Fibroblast of pulmonary artery (primary cell): ENCODE results near the gene C1QTNF8.

ENCODE experiments used
- DNase-seq: peaks from one replicate; pipeline ENCODE4 v3.0.0-alpha.2; 2010; ENCODE audit warnings: low read depth
- H3K4me3 ChIP-seq: replicated peaks from 2 replicates; pipeline ENCODE4 v1.5.1; 2011; ENCODE audit warnings: low read depth, mild to moderate bottlenecking, control low read depth, low read length, moderate library complexity
- TF ChIP-seq, protein P1 (sequence below): IDR thresholded peaks from 2 replicates; pipeline ENCODE4 v1.5.1; 2011; ENCODE audit warnings: mild to moderate bottlenecking, control low read depth, low read length, inconsistent platforms; ENCODE audit errors: missing control alignments

C1QTNF8 gene

DNA sequence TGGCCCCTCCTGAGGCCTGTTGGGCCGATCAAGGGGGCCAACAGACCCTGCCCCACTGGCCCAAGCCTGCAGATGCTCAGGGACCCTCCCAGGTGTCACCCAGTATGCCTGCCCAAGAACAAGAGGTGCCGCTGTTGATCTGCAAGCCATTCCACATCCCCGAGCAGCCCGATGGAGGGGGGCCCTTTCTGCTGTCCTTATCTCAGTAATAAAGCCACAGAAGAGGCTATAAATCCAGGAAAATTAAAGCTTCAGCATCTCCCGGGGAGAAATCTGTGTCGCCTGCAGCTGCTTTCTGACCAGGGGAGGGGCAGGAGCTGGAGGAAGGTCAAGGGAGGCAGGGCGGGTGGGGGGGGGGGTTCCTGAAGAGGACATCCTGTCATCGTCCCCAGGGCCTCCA lies 45.1 kb upstream of the C1QTNF8 start:
- no peak overlapping the region for H3K4me3 ChIP-seq
- TF ChIP-seq, protein P1, sequence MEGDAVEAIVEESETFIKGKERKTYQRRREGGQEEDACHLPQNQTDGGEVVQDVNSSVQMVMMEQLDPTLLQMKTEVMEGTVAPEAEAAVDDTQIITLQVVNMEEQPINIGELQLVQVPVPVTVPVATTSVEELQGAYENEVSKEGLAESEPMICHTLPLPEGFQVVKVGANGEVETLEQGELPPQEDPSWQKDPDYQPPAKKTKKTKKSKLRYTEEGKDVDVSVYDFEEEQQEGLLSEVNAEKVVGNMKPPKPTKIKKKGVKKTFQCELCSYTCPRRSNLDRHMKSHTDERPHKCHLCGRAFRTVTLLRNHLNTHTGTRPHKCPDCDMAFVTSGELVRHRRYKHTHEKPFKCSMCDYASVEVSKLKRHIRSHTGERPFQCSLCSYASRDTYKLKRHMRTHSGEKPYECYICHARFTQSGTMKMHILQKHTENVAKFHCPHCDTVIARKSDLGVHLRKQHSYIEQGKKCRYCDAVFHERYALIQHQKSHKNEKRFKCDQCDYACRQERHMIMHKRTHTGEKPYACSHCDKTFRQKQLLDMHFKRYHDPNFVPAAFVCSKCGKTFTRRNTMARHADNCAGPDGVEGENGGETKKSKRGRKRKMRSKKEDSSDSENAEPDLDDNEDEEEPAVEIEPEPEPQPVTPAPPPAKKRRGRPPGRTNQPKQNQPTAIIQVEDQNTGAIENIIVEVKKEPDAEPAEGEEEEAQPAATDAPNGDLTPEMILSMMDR = no peak
- DNase-seq = no peak

DNA sequence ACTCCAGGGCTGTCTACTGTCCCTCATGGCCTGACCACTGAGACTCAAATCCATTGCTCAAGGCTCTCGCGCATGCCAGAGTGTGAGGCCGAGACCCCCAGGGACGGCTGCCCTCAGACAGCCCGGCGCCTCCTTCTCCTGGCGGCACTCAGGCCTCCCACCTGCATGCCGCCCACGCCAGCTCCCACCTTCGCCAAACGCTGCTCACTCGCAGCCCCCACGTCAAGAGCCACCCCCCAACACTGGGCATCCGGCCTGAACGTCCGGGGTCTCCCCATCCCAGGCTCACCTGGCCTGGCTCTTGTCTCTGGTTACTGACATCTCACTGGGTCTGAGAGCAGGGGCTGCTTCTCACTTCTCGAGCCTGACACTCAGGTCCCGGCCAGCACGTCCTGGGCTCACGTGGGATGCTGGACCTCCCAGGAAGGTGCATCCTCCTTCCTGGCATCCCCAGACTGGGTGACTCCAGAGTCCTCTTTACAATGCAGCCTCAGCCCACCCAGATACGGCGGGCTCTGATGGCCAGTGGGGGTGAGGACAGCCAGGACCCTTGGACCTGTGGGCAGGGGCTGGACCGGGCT lies 44.6 kb upstream of the C1QTNF8 start:
- DNase-seq = no peak
- H3K4me3 ChIP-seq = no peak overlapping the region
- TF ChIP-seq, protein P1 = no peak

DNA sequence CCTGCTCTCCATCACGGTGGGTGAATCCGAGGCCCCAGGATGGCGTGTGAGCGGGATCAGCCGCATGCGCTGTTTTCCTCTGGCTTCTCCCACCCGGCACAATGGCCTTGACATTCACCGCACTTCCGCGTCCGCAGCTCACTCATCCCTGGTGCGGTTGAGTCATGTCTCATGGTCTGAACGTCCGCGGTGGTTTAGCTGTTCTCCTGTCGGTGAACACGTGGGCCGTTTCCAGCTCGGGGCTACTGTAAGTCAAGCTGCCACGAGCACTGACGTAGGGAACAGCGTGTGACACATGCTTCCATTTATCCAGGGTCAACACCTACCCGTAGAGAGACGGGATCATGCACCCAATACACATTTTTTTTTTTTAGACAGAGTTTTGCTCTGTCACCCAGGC lies 41.6 kb upstream of the C1QTNF8 start:
- TF ChIP-seq, protein P1 = no peak
- no peak overlapping the region for H3K4me3 ChIP-seq
- no peak for DNase-seq

DNA sequence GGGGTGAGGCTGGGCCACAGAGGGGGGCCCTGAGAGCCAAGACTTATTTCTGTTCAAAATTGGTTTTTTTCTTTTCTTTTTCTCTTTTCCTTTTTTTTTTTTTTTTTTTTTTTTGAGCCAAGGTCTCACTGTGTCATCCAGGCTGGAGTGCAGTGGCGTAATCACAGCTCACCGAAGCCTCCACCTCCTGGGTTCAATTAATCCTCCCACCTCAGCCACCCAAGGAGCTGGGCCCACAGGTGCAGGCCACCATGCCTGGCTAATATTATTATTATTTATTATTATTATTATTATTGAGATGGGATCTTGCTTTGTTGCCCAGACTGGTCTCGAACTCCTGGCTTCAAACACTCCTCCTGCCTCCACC lies 39.4 kb upstream of the C1QTNF8 start:
- no peak for DNase-seq
- TF ChIP-seq, protein P1 = no peak
- H3K4me3 ChIP-seq = no peak overlapping the region

DNA sequence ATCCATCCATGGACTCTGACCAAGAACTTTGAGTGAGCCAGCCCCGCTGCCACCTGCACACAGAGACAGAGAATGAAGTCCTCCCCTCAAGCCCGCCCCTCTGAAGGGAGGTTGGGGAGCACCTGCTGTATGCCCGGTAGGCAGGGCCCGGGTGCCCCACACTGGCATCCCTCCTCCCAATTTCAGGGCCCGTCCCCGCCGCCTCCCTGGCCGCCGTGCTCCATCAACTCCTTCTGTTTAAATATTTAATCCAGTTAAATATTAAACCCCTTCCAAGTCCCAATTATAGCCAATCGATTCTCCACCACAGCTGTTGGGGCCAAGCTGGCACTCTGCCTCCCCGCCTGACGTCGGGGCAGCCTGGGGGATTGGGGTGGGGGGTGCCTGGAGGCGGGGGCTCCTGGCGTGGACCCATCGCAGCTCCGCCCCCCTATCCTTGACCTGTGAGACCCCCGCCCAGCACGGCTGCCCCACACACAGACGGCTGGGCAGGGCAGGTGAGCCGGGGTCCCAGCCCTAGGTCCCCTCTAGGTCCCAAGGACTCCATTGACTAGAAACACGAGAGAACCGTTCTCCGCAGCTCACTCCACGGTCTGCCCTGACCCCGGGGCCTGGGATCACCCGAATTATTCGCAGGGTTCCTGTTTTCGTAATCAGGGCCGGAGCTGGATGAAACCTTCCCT lies 38.9 kb upstream of the C1QTNF8 start:
- H3K4me3 ChIP-seq = no peak overlapping the region
- TF ChIP-seq, protein P1 = no peak
- no peak for DNase-seq

DNA sequence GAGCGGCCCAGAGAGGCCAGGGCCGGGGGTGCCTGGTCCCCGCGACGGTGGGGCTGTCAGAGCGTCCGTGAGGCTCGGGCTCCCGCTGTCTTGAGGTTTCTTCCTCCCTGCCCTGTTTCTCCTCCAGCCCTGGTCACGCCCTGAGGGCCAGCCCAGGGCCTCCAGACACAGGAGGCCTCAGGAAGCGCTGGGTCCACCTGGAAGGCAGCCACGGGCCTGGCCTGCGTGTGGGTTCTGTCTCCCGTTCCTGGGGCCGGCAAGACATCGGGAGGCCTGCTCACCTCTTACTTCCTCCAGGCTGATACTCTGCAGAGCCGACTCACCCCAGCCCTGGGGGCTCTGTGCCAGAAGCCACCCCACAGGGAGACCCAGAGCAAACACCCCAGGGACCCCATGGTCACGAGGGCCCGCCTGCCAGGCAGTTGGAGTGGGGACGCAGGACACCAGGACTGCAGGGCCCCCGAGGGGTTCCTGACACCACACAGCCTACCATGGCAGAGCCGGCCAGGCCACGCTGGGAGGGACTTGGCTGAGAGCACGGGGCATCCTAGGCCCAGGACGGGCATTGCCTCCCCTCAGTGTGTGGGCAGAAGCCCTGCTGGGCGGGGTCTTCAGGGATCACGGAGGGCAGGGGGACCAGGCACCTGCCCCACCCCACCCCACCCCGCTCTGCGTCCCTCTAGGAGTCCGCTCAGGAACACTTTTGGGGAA lies 37.9 kb upstream of the C1QTNF8 start:
- no peak for DNase-seq
- TF ChIP-seq, protein P1 = no peak
- H3K4me3 ChIP-seq = no peak overlapping the region
